T-cell (primary cell): ENCODE data around the gene SDHC. TPM values are rescaled to one million over a fixed set of nuclear protein-coding genes. Genes with fewer than 3 reads are reported as not detected.

Experiments
- ATAC-seq, 4 experiments: fragments of 200-7000 bp in 3 of 4; fragments of 150-1000 bp in 1 of 4; cut with Tn5 transposase; replicated peaks in 1 of 4; 1 replicate in 3 of 4; 2 replicates in 1 of 4; pipeline ENCODE4 v1.10.0; 2021; ENCODE audit warnings: moderate library complexity in 3 of 4, mild to moderate bottlenecking in 2 of 4, moderate number of reproducible peaks in 1 of 4
- CTCF ChIA-PET, 2 donors: fragments of 300-600 bp; sonication (Branson Sonifier 250); formaldehyde crosslinking; loops; one replicate each; lab custom pipeline; 2022; ENCODE audit warnings: antibody characterized with exemption in 2 of 2; lab: Charles Lee
- POLR2A ChIA-PET, 2 donors: fragments of 300-600 bp; sonication (Branson Sonifier 250); formaldehyde crosslinking; loops; one replicate each; lab custom pipeline; 2022; ENCODE audit warnings: antibody characterized with exemption in 2 of 2; lab: Charles Lee
- DNase-seq, 35 experiments: peaks; one replicate each; pipeline versions ENCODE4 v3.0.0 to v3.0.0-alpha.2; 2013 to 2023
- H3K27ac ChIP-seq: one replicate; pipeline ENCODE4 v1.5.1; 2013; ENCODE audit warnings: low read length
- H3K27me3 ChIP-seq, 2 experiments: replicated peaks in 1 of 2; 1 replicate in 1 of 2; 2 replicates in 1 of 2; pipeline versions ENCODE4 v1.6.1 to v1.7.0; 2013; ENCODE audit warnings: low read length in 1 of 2, mixed read lengths in 1 of 2; ENCODE audit not compliant: control insufficient read depth in 2 of 2, insufficient read depth in 2 of 2; ENCODE audit errors: extremely low read depth in 1 of 2
- H3K36me3 ChIP-seq, 2 donors: 1 replicate in 1 of 2; 2 replicates in 1 of 2; pipeline versions ENCODE4 v1.6.1 to v1.7.0; 2013; ENCODE audit warnings: low read length in 1 of 2; ENCODE audit not compliant: control insufficient read depth in 2 of 2, insufficient read depth in 1 of 2; ENCODE audit errors: extremely low read depth in 1 of 2
- H3K4me1 ChIP-seq, 2 experiments: 1 replicate in 1 of 2; 2 replicates in 1 of 2; pipeline versions ENCODE4 v1.6.1 to v1.7.0; 2013; ENCODE audit warnings: low read length in 2 of 2, mixed read lengths in 1 of 2; ENCODE audit not compliant: insufficient read depth in 2 of 2, control insufficient read depth in 1 of 2; ENCODE audit errors: extremely low read depth in 1 of 2
- H3K4me3 ChIP-seq, 2 donors: 1 replicate in 1 of 2; 2 replicates in 1 of 2; pipeline versions ENCODE4 v1.5.1 to v1.7.0; 2013; ENCODE audit warnings: mild to moderate bottlenecking in 2 of 2, low read length in 1 of 2, moderate library complexity in 1 of 2; ENCODE audit not compliant: control insufficient read depth in 1 of 2; ENCODE audit errors: extremely low read depth in 1 of 2
- H3K9me3 ChIP-seq: 2 replicates; pipeline ENCODE4 v1.7.0; 2013
- H3K27ac Mint-ChIP-seq, 2 donors: one replicate each; pipeline ENCODE4 v1.8.0; 2020 to 2021; ENCODE audit warnings: mild to moderate bottlenecking in 2 of 2, mixed read lengths in 2 of 2
- H3K27me3 Mint-ChIP-seq, 2 donors: one replicate each; pipeline ENCODE4 v1.8.0; 2021 to 2022; ENCODE audit warnings: mixed read lengths in 2 of 2
- H3K36me3 Mint-ChIP-seq: one replicate; pipeline ENCODE4 v1.8.0; 2021; ENCODE audit warnings: mixed read lengths
- H3K4me1 Mint-ChIP-seq, 3 donors: one replicate each; pipeline ENCODE4 v1.8.0; 2020 to 2022; ENCODE audit warnings: mixed read lengths in 3 of 3, mild to moderate bottlenecking in 1 of 3
- H3K4me3 Mint-ChIP-seq, 3 donors: one replicate each; pipeline ENCODE4 v1.8.0; 2020 to 2022; ENCODE audit warnings: mild to moderate bottlenecking in 3 of 3, mixed read lengths in 3 of 3, moderate library complexity in 3 of 3
- H3K9me3 Mint-ChIP-seq, 3 donors: one replicate each; pipeline ENCODE4 v1.8.0; 2020 to 2022; ENCODE audit warnings: mixed read lengths in 3 of 3
- WGBS: methylation state at CpG from one replicate; pipeline ENCODE4 v1.1.5; 2013; ENCODE audit warnings: missing lambda C conversion rate; ENCODE audit not compliant: insufficient coverage; 5-methylcytosine and 5-hydroxymethylcytosine counted together
- total RNA-seq, 35 experiments: library from RNA in 6 of 35; stranded (reverse) in 6 of 35; fragments of 120-200 nt in 1 of 35; gene quantifications; one replicate each; pipeline versions ENCODE4 v1.2.1 to v1.2.4 and lab custom pipeline; 2013 to 2026

SDHC gene
- total RNA-seq, 5 donors from 2014 or later (not counting 1 experiment from before 2014, with no cell fraction given): 86.4 to 106 (median 103) TPM

GRCh38 chr1:161364332-161364731 is 50.2 kb downstream of the SDHC start:
- no peaks in the 10 kb centered on the region for H3K9me3 ChIP-seq
- no peaks in the 10 kb centered on the region for H3K27me3 Mint-ChIP-seq
- no peak overlapping the region for H3K4me3 ChIP-seq
- no peaks in the 10 kb centered on the region for H3K9me3 Mint-ChIP-seq
- ChIA-PET POLR2A (no interaction called here), CTCF (interaction anchor here in 1 of 2 donors (1.0 kb wide), 1 partner anchor 413 kb away, joined by 3 read pairs; no protein-coding TSS in a partner anchor)
- no peak overlapping the region for H3K27ac Mint-ChIP-seq
- ATAC-seq (no peak), DNase-seq (no peak)
- H3K27ac ChIP-seq: no peak overlapping the region
- no peaks in the 10 kb centered on the region for H3K4me1 ChIP-seq
- H3K4me3 Mint-ChIP-seq: no peak overlapping the region
- H3K36me3 Mint-ChIP-seq: peaks cover 30% of the 10 kb centered on the region
- H3K27me3 ChIP-seq: no peaks in the 10 kb centered on the region
- peaks cover 0 to 31% of the 10 kb centered on the region in 2 donors for H3K36me3 ChIP-seq
- H3K4me1 Mint-ChIP-seq: peaks cover 10 to 16% (median 11%) of the 10 kb centered on the region in 3 donors

- Mint-ChIP-seq H3K27ac (no peak overlapping the region), H3K36me3 (peaks cover 27% of the 10 kb centered on the region), H3K4me3 (no peak overlapping the region), H3K9me3 (no peaks in the 10 kb centered on the region), H3K4me1 (peaks cover 8 to 16% (median 8%) of the 10 kb centered on the region in 3 donors), H3K27me3 (no peaks in the 10 kb centered on the region)
- Histone ChIP-seq H3K27me3 (no peaks in the 10 kb centered on the region), H3K36me3 (peaks cover 0 to 27% of the 10 kb centered on the region in 2 donors), H3K9me3 (no peaks in the 10 kb centered on the region), H3K4me3 (no peak overlapping the region), H3K4me1 (no peaks in the 10 kb centered on the region), H3K27ac (no peak overlapping the region)
- ChIA-PET CTCF (no interaction called here), POLR2A (no interaction called here)
- no peak for ATAC-seq
- no peak for DNase-seq
These were observed 51.0 kb downstream of the SDHC start for GRCh38 chr1:161365207-161365606.

GRCh38 chr1:161367684-161368400 is 53.7 kb downstream of the SDHC start, which contains the start of gene CFAP126:
Gene CFAP126, minus strand, starts transcription at chr1:161367876. Its CDS starts 8 bp downstream, at chr1:161367868.
- no peaks in the 10 kb centered on the region for H3K27me3 ChIP-seq
- H3K9me3 ChIP-seq: no peaks in the 10 kb centered on the region
- peak; percentile 89 to 100 (median 92) for ATAC-seq
- whole genome bisulfite sequencing: no CpG with 5 or more reads among the region's 6 CpGs
- POLR2A ChIA-PET: no interaction called here
- H3K27ac Mint-ChIP-seq: peak within 1 kb of the TSS; percentile 60 to 68
- peak in 32 of 35 experiments; percentile 9 to 77 (median 51) for DNase-seq
- no peak within 1 kb of the TSS for H3K4me3 Mint-ChIP-seq
- H3K36me3 Mint-ChIP-seq: peaks cover 27% of the 10 kb centered on the region
- peaks cover 0 to 22% of the 10 kb centered on the region in 2 donors for H3K36me3 ChIP-seq
- peak within 1 kb of the TSS; percentile 48 for H3K27ac ChIP-seq
- no peaks in the 10 kb centered on the region for H3K27me3 Mint-ChIP-seq
- no peaks in the 10 kb centered on the region for H3K9me3 Mint-ChIP-seq
- H3K4me1 ChIP-seq: no peaks in the 10 kb centered on the region
- H3K4me3 ChIP-seq: no peak within 1 kb of the TSS
- H3K4me1 Mint-ChIP-seq: peaks cover 8 to 16% (median 8%) of the 10 kb centered on the region in 3 donors
- CTCF ChIA-PET: interaction anchor here in 1 of 2 donors (1.0 to 1.9 kb wide), 4 partner anchors 15 to 166 kb away, joined by 3 to 8 read pairs (median 6); partner anchors contain the start of genes NDUFS2 and TOMM40L

GRCh38 chr1:161373442-161373841 is 59.3 kb downstream of the SDHC start:
- H3K27ac Mint-ChIP-seq: no peak overlapping the region
- POLR2A ChIA-PET: no interaction called here
- CTCF ChIA-PET: interaction anchor here in 1 of 2 donors (1.0 to 1.1 kb wide), 2 partner anchors 15 to 191 kb away, joined by 3 to 4 read pairs; no protein-coding TSS in a partner anchor
- DNase-seq (no peak), ATAC-seq (no peak)
- Histone ChIP-seq H3K9me3 (no peaks in the 10 kb centered on the region), H3K27ac (no peak overlapping the region), H3K4me1 (no peaks in the 10 kb centered on the region), H3K36me3 (no peaks in the 10 kb centered on the region), H3K4me3 (no peak overlapping the region), H3K27me3 (no peaks in the 10 kb centered on the region)
- H3K4me1 Mint-ChIP-seq: no peaks in the 10 kb centered on the region
- no peak overlapping the region for H3K4me3 Mint-ChIP-seq
- no peaks in the 10 kb centered on the region for H3K36me3 Mint-ChIP-seq
- H3K27me3 Mint-ChIP-seq: no peaks in the 10 kb centered on the region
- H3K9me3 Mint-ChIP-seq: no peaks in the 10 kb centered on the region

DNA sequence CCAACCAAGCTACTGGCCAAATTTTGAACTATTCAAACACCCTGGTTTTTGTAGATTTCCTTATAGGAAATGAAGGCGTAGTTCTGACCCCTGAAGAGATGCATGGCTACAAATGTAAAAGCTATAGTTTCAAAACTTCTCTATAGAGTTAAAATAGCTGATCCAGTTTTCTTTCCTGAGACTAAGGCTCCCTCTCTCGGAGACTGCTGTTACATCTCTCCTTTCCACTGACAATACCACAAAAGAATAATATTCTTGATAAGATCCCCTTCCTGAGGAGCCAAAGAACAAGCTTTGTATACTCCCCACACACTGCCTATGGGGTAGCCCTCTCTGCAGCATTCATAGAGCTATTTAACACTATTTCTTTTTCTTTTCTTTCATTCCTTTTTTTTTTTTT is 60.2 kb downstream of the SDHC start:
- H3K4me1 Mint-ChIP-seq: peaks cover 0 to 6% (median 2%) of the 10 kb centered on the region in 3 donors
- no peaks in the 10 kb centered on the region for H3K27me3 ChIP-seq
- H3K4me3 Mint-ChIP-seq: no peak overlapping the region
- H3K9me3 ChIP-seq: no peaks in the 10 kb centered on the region
- H3K9me3 Mint-ChIP-seq: no peaks in the 10 kb centered on the region
- POLR2A ChIA-PET: interaction anchor here (0.5 to 0.7 kb wide), 3 partner anchors 18 to 511 kb away, joined by 3 to 8 read pairs (median 6); no protein-coding TSS in a partner anchor
- H3K4me3 ChIP-seq: no peak overlapping the region
- CTCF ChIA-PET: interaction anchor here in 1 of 2 donors (0.7 to 1.1 kb wide), 4 partner anchors 10 to 192 kb away, joined by 3 to 5 read pairs (median 4); no protein-coding TSS in a partner anchor
- H3K27me3 Mint-ChIP-seq: no peaks in the 10 kb centered on the region
- DNase-seq (no peak), ATAC-seq (no peak)
- no peak overlapping the region for H3K27ac ChIP-seq
- H3K36me3 ChIP-seq: no peaks in the 10 kb centered on the region
- no peaks in the 10 kb centered on the region for H3K36me3 Mint-ChIP-seq
- WGBS: 25% methylated on average over 1 of the region's 2 CpGs
- H3K27ac Mint-ChIP-seq: no peak overlapping the region
- H3K4me1 ChIP-seq: no peaks in the 10 kb centered on the region

- H3K27me3 Mint-ChIP-seq: no peaks in the 10 kb centered on the region
- H3K27ac ChIP-seq: no peak overlapping the region
- no peak overlapping the region for H3K4me3 Mint-ChIP-seq
- no peaks in the 10 kb centered on the region for H3K36me3 Mint-ChIP-seq
- H3K4me3 ChIP-seq: no peak overlapping the region
- H3K9me3 ChIP-seq: no peaks in the 10 kb centered on the region
- H3K9me3 Mint-ChIP-seq: no peaks in the 10 kb centered on the region
- CTCF ChIA-PET: interaction anchor here in 1 of 2 donors (0.7 to 0.9 kb wide), 2 partner anchors 360 to 733 kb away, joined by 3 to 4 read pairs; no protein-coding TSS in a partner anchor
- WGBS: no CpG with 5 or more reads among the region's 5 CpGs
- no peaks in the 10 kb centered on the region for H3K36me3 ChIP-seq
- DNase-seq (no peak), ATAC-seq (no peak)
- H3K27ac Mint-ChIP-seq: no peak overlapping the region
- H3K27me3 ChIP-seq: peaks cover 0 to 5% of the 10 kb centered on the region in 2 experiments
- POLR2A ChIA-PET: no interaction called here
- H3K4me1 ChIP-seq: no peaks in the 10 kb centered on the region
- H3K4me1 Mint-ChIP-seq: peaks cover 0 to 10% (median 4%) of the 10 kb centered on the region in 3 donors
These were observed 63.8 kb downstream of the SDHC start for GRCh38 chr1:161378014-161378413.
